Astrocyte (in vitro differentiated cells and primary cell): ENCODE measurements around the gene MFGE8. TPM values are rescaled to one million over a fixed set of nuclear protein-coding genes. Genes with fewer than 3 reads are reported as not detected.
A peak's percentile ranks its signal among the peaks of the same experiment; 100 is the strongest.

Experiments used
- DNase-seq: peaks from one replicate; pipeline ENCODE4 v3.0.0-alpha.2; 2010; ENCODE audit warnings: low read depth
- FAIRE-seq: peaks from 2 replicates; lab custom pipeline; 2011; peaks lifted over from hg19 to GRCh38; lab: Jason Lieb, UNC
- H2AFZ ChIP-seq: 2 replicates; pipeline ENCODE4 v1.6.0; 2012; ENCODE audit warnings: low read depth, low read length, inconsistent platforms
- H3K27ac ChIP-seq: 2 replicates; pipeline ENCODE4 v1.5.1; 2011; ENCODE audit warnings: low read depth, low read length, inconsistent platforms
- H3K27me3 ChIP-seq: 2 replicates; pipeline ENCODE4 v1.6.0; 2011; ENCODE audit warnings: low read length, inconsistent platforms; ENCODE audit not compliant: insufficient read depth
- H3K36me3 ChIP-seq: 2 replicates; pipeline ENCODE4 v1.5.1; 2011; ENCODE audit warnings: low read length, inconsistent platforms; ENCODE audit not compliant: insufficient read depth
- H3K4me1 ChIP-seq: 2 replicates; pipeline ENCODE4 v1.5.1; 2011; ENCODE audit warnings: low read length, inconsistent platforms; ENCODE audit not compliant: insufficient read depth
- H3K4me2 ChIP-seq: 2 replicates; pipeline ENCODE4 v1.6.0; 2012; ENCODE audit warnings: low read length, inconsistent platforms
- H3K4me3 ChIP-seq: 2 replicates; pipeline ENCODE4 v1.5.1; 2011; ENCODE audit warnings: low read depth, mild to moderate bottlenecking, low read length, inconsistent platforms; ENCODE audit not compliant: insufficient read depth
- H3K79me2 ChIP-seq: 2 replicates; pipeline ENCODE4 v1.6.0; 2012; ENCODE audit warnings: mild to moderate bottlenecking, low read length, inconsistent platforms; ENCODE audit not compliant: insufficient read depth
- H3K9ac ChIP-seq: 2 replicates; pipeline ENCODE4 v1.6.0; 2012; ENCODE audit warnings: mild to moderate bottlenecking, low read length, inconsistent platforms
- H3K9me3 ChIP-seq: 2 replicates; pipeline ENCODE4 v1.5.1; 2012; ENCODE audit warnings: low read depth, mild to moderate bottlenecking, low read length, inconsistent platforms; ENCODE audit not compliant: insufficient read depth
- H4K20me1 ChIP-seq: 2 replicates; pipeline ENCODE4 v1.6.0; 2012; ENCODE audit warnings: low read length, inconsistent platforms; ENCODE audit not compliant: insufficient read depth
- H3K27ac Mint-ChIP-seq: one replicate; pipeline ENCODE4 v1.8.0; 2021; ENCODE audit warnings: mild to moderate bottlenecking, mixed read lengths; ENCODE audit not compliant: unreplicated experiment
- H3K27me3 Mint-ChIP-seq: one replicate; pipeline ENCODE4 v1.8.0; 2021; ENCODE audit warnings: low read depth, mixed read lengths; ENCODE audit not compliant: unreplicated experiment
- H3K36me3 Mint-ChIP-seq: one replicate; pipeline ENCODE4 v1.8.0; 2021; ENCODE audit warnings: low read depth, mixed read lengths; ENCODE audit not compliant: unreplicated experiment
- H3K4me1 Mint-ChIP-seq: one replicate; pipeline ENCODE4 v1.8.0; 2021; ENCODE audit warnings: low read depth, mixed read lengths; ENCODE audit not compliant: unreplicated experiment
- H3K4me3 Mint-ChIP-seq: one replicate; pipeline ENCODE4 v1.8.0; 2021; ENCODE audit warnings: mild to moderate bottlenecking, moderate library complexity, mixed read lengths; ENCODE audit not compliant: unreplicated experiment
- H3K9me3 Mint-ChIP-seq: one replicate; pipeline ENCODE4 v1.8.0; 2021; ENCODE audit warnings: mild to moderate bottlenecking, mixed read lengths; ENCODE audit not compliant: unreplicated experiment
- EZH2 ChIP-seq: IDR thresholded peaks from 2 replicates; pipeline ENCODE4 v1.6.1; 2012; ENCODE audit warnings: mild to moderate bottlenecking, low read length, inconsistent platforms; ENCODE audit not compliant: insufficient read depth
- total RNA-seq: library from RNA; stranded (reverse); gene quantifications from 2 replicates; pipeline ENCODE4 v1.2.1, GENCODE V29; 2021
- TF ChIP-seq, protein P1 (sequence below): IDR thresholded peaks from 2 replicates; pipeline ENCODE4 v1.5.1; 2011; ENCODE audit warnings: low read depth, mild to moderate bottlenecking, inconsistent platforms, low read length, moderate library complexity; ENCODE audit not compliant: insufficient read depth

Gene MFGE8
- total RNA-seq, 1 donor from 2014 or later: 276 TPM

DNA sequence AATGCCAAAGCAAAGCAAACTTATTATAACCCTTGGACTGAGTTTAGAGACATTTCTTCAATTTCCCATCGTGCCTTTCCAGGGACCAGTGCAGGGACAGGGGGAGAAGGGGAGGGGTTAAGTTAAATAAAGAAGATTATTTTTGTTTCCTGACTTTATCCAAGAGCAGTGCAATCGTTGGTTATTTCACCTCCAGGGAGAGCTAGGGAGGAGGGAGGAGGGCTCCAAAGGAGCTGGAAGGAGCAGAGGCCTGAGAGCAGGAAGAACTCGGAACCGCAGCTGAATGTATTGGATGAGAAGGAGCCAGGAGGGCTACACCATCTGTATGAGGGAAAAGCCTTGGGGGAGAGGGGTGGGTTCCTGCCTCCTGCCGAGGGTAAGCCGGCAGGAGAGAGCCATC, 38.5 kb downstream of the MFGE8 start:
- H3K4me1 Mint-ChIP-seq: no peaks in the 10 kb centered on the region
- peaks cover 33% of the 10 kb centered on the region for H3K27me3 Mint-ChIP-seq
- Histone ChIP-seq H3K4me3 (no peak overlapping the region), H3K9me3 (no peaks in the 10 kb centered on the region), H3K4me1 (no peaks in the 10 kb centered on the region), H3K9ac (no peak overlapping the region), H3K27me3 (peaks cover 10% of the 10 kb centered on the region), H2AFZ (no peak overlapping the region), H4K20me1 (no peaks in the 10 kb centered on the region), H3K4me2 (no peak overlapping the region), H3K36me3 (no peaks in the 10 kb centered on the region), H3K27ac (no peak overlapping the region), H3K79me2 (no peaks in the 10 kb centered on the region)
- FAIRE-seq: no peak
- no peak overlapping the region for H3K4me3 Mint-ChIP-seq
- TF ChIP-seq, protein P1, sequence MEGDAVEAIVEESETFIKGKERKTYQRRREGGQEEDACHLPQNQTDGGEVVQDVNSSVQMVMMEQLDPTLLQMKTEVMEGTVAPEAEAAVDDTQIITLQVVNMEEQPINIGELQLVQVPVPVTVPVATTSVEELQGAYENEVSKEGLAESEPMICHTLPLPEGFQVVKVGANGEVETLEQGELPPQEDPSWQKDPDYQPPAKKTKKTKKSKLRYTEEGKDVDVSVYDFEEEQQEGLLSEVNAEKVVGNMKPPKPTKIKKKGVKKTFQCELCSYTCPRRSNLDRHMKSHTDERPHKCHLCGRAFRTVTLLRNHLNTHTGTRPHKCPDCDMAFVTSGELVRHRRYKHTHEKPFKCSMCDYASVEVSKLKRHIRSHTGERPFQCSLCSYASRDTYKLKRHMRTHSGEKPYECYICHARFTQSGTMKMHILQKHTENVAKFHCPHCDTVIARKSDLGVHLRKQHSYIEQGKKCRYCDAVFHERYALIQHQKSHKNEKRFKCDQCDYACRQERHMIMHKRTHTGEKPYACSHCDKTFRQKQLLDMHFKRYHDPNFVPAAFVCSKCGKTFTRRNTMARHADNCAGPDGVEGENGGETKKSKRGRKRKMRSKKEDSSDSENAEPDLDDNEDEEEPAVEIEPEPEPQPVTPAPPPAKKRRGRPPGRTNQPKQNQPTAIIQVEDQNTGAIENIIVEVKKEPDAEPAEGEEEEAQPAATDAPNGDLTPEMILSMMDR: no peak
- no peak for TF ChIP-seq EZH2
- H3K27ac Mint-ChIP-seq: peak overlapping the region; percentile 14
- DNase-seq: no peak
- H3K9me3 Mint-ChIP-seq: peaks cover 5% of the 10 kb centered on the region
- H3K36me3 Mint-ChIP-seq: peaks cover 8% of the 10 kb centered on the region

DNA sequence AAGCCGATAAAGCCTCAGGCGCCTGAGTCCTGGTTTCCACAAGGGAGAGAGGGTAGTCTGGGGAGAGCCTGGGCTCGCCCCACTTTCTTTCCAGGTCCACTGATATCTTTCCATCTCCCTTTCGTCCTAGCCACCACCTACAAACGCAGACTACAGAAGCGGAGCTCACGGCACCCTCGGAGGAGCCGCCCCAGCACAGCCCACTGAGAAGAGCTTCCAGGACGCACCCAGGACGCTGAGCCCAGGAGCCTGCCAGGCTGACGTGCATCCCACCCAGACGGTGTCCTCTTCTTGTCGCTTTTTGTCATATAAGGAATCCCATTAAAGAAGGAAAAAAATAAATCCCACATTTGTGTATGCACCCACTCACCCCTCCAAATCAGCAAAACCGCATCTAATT, 38.9 kb downstream of the MFGE8 start:
- Histone ChIP-seq H3K4me2 (no peak overlapping the region), H3K9ac (no peak overlapping the region), H3K79me2 (no peaks in the 10 kb centered on the region), H2AFZ (no peak overlapping the region), H3K36me3 (no peaks in the 10 kb centered on the region), H3K27me3 (peaks cover 10% of the 10 kb centered on the region), H3K4me1 (no peaks in the 10 kb centered on the region), H3K27ac (no peak overlapping the region), H4K20me1 (no peaks in the 10 kb centered on the region), H3K9me3 (no peaks in the 10 kb centered on the region), H3K4me3 (no peak overlapping the region)
- Mint-ChIP-seq H3K4me1 (no peaks in the 10 kb centered on the region), H3K9me3 (peaks cover 5% of the 10 kb centered on the region), H3K27ac (no peak overlapping the region), H3K27me3 (peaks cover 33% of the 10 kb centered on the region), H3K4me3 (no peak overlapping the region), H3K36me3 (peaks cover 8% of the 10 kb centered on the region)
- TF ChIP-seq, protein P1: no peak
- no peak for TF ChIP-seq EZH2
- FAIRE-seq: no peak
- no peak for DNase-seq

DNA sequence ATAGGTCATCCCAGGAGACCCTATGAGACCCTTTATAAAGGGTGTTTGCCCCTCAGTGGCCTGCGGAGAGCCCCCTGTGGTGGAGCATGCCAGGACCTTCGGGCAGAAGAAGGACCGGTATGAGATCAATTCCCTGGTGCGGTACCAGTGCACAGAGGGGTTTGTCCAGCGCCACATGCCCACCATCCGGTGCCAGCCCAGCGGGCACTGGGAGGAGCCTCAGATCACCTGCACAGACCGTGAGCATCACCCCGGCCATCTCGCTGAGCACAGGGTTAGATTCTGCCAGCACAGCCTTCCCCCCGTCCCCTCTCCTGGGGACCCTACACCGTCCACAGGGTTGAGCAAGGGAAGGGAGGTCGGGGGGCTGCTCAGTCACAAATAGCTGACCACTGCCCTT, 39.4 kb downstream of the MFGE8 start:
- H3K9me3 ChIP-seq: no peaks in the 10 kb centered on the region
- DNase-seq (no peak), FAIRE-seq (no peak)
- no peak overlapping the region for H2AFZ ChIP-seq
- Mint-ChIP-seq H3K36me3 (peaks cover 8% of the 10 kb centered on the region), H3K4me3 (no peak overlapping the region), H3K27ac (no peak overlapping the region), H3K9me3 (peaks cover 5% of the 10 kb centered on the region), H3K27me3 (peaks cover 34% of the 10 kb centered on the region), H3K4me1 (no peaks in the 10 kb centered on the region)
- no peak overlapping the region for H3K4me3 ChIP-seq
- no peaks in the 10 kb centered on the region for H3K36me3 ChIP-seq
- no peaks in the 10 kb centered on the region for H3K79me2 ChIP-seq
- H4K20me1 ChIP-seq: no peaks in the 10 kb centered on the region
- TF ChIP-seq, protein P1: no peak
- TF ChIP-seq EZH2: no peak
- no peak overlapping the region for H3K27ac ChIP-seq
- H3K4me1 ChIP-seq: no peaks in the 10 kb centered on the region
- peaks cover 11% of the 10 kb centered on the region for H3K27me3 ChIP-seq
- no peak overlapping the region for H3K9ac ChIP-seq
- H3K4me2 ChIP-seq: no peak overlapping the region
